ENCODE measurements around the gene NFIX.

Gene NFIX

DNA sequence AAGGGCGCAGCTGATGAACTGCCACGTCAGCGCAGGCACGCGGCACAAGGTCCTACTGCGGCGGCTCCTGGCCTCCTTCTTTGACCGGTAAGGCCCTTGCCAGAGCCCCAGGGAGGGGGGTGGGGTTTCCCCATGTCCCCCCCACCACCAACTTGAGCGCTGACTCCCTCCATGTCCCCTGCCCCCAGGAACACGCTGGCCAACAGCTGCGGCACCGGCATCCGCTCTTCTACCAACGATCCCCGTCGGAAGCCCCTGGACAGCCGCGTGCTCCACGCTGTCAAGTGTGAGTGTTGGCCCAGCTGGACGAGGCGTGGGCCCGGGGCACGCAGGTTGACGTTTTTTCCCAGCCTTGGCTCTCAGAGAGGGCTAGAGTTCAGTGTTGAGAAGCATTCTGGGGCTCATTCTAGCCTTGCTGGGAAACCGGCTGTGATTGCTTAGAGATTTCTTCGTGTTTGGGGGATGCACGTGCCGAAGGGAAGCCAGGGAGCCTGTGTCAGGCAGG lies 142.1 kb downstream of the NFIX start:
- DNase-seq: no peak

DNA sequence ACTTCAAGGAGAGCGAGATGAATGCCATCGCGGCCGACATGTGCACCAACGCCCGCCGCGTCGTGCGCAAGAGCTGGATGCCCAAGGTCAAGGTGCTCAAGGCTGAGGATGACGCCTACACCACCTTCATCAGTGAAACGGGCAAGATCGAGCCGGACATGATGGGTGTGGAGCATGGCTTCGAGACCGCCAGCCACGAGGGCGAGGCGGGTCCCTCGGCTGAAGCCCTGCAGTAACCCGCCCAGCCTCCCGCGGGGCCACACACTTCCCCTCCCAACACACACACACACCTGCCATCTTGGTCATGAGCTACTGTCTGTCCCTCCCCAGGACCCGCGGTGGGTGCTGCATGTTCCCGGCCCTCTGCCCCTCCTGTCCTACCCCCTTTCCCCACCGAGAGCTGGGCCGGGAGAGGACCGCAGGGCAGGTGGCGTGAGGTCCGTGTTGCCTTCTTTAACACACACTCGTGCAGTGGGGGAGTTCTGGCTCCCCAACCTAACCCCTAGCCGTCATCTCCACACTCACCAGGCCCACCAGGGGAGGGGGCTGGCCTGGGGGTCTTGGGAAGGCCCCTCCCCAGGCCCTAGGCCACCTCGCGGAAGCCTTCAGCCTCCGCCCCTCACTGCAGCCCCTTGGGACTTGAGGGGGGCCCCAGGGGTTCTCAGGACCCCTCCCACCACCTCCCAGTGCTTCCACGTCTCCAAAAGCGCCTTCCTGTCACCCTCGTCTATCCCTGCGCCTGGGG lies 143.1 kb downstream of the NFIX start:
- DNase-seq: no peak

DNA sequence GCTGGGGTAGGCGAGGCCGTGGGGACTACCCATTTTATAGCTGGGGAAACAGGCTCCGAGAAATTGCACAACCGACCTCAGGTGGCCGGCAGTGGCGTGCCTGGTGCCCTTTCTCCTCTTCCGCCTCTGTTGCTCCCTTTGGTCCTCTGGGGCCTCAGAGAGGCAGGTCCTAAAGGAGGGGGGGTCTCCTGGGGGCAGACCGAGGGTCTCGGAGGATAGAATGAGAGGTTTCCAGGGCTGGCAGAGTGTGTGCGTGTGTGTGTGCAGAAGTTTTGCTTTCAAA lies 143.6 kb downstream of the NFIX start:
- no peak for DNase-seq

DNA sequence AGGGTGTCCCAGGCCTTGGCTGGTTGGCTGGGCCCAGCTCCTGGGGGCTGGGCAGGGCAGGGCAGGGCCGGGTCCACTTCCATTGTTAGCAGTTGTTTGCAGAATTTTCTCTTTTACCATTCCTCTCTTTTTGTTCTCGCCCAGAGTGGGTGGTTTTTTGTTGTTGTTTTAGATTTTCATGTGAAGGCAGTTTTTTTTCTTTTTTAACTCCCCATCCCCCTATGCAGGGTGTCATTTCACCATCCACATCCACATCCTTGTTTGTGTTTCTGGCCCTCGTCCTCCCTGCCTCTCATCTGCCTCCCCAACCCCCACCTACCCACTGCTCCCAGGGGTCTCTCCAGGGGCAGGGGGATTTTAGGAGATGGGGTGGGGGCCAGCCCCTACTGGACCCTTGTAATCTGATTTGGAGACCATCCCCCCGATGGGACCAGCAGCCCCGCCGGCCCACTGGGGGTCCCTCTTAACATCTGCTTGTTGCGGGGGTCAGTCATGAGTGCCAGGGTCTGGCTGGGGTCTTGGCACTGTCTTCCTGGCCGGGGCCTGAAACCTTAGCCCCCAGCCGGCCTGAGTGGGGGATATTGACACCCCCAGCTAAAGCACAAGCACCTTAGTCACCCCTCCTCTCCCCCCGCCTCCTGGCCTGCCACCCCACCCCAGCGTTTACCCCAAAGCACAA lies 144.5 kb downstream of the NFIX start:
- no peak for DNase-seq

DNA sequence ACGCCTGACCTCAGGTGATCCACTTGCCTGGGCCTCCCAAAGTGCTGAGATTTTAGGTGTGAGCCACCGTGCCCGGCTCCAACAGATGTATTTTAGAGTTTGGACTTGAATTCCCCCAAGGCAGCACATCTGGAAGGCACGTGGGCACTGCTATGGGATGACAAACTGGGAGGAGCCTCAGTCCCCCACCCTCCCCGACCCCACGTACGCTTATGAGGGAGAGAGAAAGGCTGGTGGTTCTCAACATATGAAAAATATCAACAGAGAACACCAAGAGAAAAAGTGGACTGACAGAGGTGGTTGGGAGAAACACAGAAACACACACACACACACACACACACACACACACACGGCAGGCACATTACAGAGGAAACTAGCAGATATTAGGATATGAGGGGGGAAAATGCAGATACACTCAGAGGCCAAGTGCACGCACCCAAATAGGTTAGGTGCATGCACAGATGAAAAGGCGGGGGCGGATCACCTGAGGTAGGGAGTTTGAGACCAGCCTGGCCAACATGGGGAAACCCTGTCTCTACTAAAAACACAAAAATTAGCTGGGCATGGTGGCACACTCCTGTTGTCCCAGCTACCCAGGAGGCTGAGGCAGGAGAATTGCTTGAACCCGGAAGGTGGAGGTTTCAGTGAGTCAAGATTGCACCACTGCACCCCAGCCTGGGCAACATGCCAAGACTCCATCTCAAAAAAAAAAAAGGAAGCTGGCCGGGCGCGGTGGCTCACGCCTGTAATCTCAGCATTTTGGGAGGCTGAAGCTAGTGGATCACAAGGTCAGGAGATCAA lies 151.7 kb downstream of the NFIX start:
- DNase-seq: no peak
